HG03457 (cell line): ENCODE data around the gene FGF16.
"Not testable (repeated sequence)": the region's sequence is repeated elsewhere in the genome, so short reads cannot be mapped to it uniquely, and the experiment has no call there.

Source experiments
- ATAC-seq: cut with Tn5 transposase; IDR thresholded peaks from one replicate; pipeline ENCODE4 v1.9.1; 2021; ENCODE audit warnings: moderate number of reproducible peaks; ENCODE audit not compliant: unreplicated experiment

The FGF16 gene

GRCh38 chrX:77446029-77446585, 1.1 kb upstream of the FGF16 start:
- no peak for ATAC-seq

DNA sequence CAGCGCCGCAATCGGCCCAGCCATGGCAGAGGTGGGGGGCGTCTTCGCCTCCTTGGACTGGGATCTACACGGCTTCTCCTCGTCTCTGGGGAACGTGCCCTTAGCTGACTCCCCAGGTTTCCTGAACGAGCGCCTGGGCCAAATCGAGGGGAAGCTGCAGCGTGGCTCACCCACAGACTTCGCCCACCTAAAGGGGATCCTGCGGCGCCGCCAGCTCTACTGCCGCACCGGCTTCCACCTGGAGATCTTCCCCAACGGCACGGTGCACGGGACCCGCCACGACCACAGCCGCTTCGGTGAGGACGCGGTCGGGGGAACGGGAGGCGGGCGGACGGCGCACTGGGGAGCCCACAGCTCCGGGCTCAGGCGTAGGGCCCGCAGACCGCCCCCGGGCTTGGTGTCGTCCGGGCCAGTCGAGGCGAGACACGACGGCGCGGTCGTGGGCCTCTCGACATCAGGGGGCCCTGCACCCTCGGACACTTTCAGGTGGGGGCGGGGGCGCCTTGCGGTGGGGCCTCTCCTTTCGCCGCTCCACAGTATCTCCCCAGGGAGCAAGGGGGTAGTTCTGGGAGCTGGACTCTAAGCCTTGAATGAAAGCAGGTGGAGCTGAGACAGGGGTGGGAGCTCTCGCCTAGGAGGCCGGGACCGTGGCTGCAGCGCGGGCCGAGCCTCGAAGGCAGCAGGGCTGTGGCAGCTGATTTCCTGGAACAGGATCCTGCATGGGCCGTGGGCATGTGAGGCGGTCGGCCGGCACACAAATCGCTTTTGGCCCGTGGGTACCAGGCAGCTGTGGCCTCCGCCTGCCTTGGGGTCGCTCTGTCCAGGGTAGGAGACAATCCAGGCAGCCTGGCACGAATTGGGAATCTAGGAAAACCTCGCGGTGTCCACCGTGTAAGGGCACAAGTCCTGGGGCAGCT, 722 bp downstream of the FGF16 start:
- ATAC-seq: no peak

DNA sequence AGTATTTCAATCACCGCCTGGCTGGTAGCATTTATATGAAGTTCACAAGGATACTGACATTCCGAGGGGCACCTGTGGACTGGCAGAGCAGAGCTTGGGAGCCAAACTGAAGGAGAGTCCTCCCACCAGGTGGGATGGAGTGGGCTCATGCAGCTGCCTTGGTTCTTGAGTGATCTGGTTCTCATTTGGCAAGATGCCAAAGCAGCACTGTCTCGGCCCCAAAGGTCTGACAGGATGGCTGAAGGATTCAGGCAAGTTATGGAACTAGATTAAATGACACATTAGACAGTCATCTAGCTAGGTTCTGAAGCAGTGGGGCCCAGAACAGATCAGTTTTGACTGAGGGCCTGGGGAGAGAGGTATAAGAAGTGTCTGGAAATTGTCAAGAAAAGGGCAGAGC, 3.2 kb downstream of the FGF16 start:
- ATAC-seq: no peak

DNA sequence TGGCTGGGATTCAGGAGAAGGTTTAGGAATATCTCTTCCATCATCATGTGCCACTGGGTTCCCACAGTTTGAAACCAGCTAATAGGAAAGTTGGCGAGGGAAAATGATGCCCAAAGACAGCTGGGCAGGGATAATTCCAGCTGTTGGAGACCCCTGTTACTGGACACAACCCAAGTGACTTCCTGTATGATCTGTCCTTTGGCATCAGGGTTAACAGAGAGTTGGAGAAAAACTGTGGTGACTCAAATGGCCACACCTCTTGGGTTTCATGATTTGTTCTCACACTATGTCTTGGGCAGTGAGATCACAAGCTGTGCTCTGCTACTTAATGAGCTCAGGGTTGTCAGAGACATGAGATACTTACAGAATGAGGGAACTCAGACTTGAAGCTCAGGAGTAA, 3.8 kb downstream of the FGF16 start:
- ATAC-seq: no peak

DNA sequence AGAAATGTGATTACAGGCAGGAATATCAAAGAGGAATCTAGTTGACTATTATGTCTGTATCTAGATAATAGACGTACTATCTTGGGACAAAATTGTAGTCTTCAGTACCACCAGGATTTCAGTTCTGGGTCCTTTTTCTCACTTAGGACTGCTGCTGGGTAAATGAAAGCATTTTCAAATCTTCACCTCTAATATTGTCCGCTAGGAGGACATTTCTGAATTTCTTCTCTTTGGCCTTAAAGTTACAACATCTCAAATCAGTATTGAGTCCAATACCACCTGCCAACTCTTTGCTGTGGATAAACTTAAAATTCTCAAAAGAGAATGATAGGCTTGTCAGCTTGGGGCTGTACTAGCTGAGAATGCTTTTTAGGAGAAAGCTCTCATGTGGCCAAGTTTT, 6.0 kb downstream of the FGF16 start:
- no peak for ATAC-seq

- no peak for ATAC-seq
Observed at GRCh38 chrX:77455437-77455836, 8.2 kb downstream of the FGF16 start.

DNA sequence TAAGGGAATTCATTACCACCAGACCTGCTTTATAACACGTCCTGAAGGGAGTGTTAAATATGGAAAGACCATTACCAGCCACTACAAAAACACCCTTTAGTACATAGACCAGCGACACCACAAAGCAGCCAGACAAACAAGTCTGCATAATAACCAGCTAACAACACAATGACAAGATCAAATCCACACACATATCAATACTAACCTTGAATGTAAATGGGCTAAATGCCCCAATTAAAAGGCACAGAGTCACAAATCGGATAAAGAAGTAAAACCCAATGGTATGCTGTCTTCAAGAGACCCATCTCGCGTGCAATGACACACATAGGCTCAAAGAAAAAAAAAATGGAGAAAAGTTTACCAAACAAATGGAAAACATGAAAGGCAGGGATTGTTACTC, 36.9 kb downstream of the FGF16 start:
- no peak for ATAC-seq

DNA sequence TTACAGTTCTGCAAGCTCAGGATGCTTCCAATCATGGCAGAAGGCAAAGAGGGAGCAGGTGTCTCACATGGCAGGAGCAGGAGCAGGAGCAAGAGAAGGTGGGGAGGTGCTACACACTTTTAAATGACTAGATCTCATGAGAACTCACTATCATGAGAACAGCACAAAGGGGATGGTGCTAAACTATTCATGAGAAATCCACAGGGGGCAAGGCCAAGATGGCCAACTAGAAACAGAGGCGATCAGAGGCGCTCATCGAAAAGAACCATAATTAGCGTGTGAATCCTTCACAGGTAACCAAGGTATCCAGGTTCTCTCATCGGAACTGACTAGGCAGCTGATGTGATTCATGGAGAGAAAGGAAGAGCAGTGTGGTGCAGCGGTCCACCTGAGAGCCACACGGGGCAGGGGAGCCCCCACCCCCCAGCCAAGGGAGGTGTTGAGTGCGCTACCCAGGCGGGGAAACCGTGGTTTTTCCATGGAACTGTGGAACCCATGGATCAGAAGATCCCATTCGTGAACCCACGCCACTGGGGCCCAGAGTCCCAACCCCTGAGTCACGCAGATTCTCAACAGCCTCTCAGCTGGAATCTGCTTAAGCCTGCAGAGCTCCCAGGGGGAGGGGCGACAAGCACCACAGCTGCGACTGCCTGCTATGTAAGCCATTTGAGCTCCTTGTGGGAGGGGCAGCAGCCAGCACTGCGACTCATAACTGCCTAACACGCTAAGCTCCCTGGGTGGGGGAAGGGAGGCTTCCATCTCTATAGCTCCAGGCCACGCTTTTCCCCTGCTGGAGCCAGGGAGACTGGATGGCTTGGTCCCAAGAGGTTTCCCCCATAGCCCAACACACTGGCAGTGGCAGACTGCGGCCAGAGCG, 46.7 kb downstream of the FGF16 start:
- no peak for ATAC-seq

DNA sequence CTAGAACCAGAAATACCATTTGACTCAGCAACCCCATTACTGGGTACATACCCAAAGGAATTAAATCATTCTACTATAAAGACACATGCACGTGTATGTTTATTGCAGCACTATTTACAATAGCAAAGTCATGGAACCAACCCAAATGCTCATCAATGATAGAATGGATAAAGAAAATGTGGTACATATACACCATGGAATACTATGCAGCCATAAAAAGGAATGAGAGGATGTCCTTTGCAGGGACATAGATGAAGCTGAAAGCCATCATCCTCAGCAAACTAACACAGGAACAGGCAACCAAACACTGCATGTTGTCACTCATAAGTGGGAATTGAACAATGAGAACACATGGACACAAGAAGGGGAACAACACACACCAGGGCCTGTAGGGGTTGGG, 53.0 kb downstream of the FGF16 start:
- ATAC-seq: not testable (repeated sequence)

GRCh38 chrX:77502951-77503525, 55.8 kb downstream of the FGF16 start:
- no peak for ATAC-seq

GRCh38 chrX:77505227-77505626, 58.0 kb downstream of the FGF16 start:
- ATAC-seq: no peak
